GM13976 (cell line): ENCODE data around the gene COLQ.

ENCODE experiments used
- DNase-seq: peaks from one replicate; pipeline ENCODE4 v3.0.0; 2012; ENCODE audit warnings: low spot score
- CTCF ChIP-seq: IDR thresholded peaks from 2 replicates; pipeline ENCODE4 v1.5.1; 2012; ENCODE audit warnings: borderline replicate concordance, mild to moderate bottlenecking; ENCODE audit not compliant: insufficient read depth; ENCODE audit errors: extremely low read depth, missing control alignments, control extremely low read depth
- in situ Hi-C: fragments of 300-500 bp; cut with MboI; formaldehyde crosslinking; loops from one replicate; pipeline ENCODE4 v1.12.0; 2022; ENCODE audit warnings: low sequenced_read_pairs, mixed read lengths, inconsistent platforms; ENCODE audit not compliant: unreplicated experiment

Gene COLQ

DNA sequence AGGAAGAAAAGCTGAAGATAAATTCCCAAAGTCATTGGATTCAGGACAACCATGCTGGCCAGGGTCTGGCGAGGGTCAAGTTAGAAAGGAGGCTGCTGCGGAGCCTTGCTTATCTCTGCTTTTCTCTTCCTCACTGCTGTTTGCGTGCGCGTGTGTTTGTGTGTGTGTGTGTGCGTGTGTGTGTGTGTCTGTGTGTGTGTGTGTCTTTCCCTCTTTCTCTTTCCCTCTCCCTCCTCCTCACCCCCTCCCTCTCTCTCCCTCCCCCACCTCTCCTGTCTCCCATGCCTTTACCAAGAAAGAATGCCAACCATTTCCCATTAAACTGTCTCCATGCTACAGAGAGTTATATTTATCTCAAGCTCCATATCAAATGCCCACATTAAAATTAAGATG is at the start of gene COLQ:
TSS of gene COLQ (minus strand) at position 134 of the 393 bp plus-strand sequence. CDS start at position 53, 81 bp downstream.
- DNase-seq, result no peak
- in situ Hi-C loops, result no loop called here
- TF ChIP-seq CTCF, result no peak

DNA sequence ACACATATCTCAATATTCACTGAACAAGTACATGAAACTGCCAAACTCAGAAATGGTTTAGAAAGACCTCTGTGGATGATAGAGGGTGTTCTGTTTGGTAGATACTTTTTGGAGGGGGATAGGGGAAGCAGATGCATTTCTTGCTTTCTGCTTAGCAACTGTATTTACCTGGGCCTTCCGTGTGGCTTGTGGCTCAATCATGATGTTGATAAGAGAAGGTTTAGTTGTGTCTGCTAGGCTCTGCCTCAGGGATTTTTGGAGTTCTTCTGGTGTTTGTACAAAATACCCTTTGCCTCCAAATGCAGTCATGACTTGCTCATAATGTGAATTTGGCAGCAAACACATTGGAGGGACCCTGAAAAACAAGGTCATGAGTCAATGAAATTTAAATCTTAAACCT is 41.7 kb upstream of the COLQ start:
- no peak for DNase-seq
- no peak for TF ChIP-seq CTCF
- in situ Hi-C loops, result no loop called here

- no peak for TF ChIP-seq CTCF
- in situ Hi-C loops, result no loop called here
- DNase-seq, result no peak
Measured at GRCh38 chr3:15562560-15562959, 41.1 kb upstream of the COLQ start.

DNA sequence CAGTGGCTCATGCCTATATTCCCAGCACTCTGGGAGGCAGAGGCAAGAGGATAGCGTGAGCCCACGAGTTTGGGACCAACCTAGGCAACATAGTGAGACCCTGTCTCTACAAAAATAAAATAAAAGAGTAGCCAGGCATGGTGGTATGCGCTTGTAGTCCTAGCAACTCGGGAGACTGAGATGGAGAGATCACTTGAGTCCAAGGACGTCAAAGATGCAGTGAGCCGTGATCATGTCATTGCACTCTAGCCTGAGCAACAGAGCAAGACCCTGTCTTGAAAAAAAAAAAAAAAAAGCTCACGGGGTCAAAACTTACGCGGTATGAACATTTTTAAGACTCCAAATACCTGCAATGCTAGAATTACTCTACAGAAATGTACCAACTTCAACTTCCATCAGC is 37.1 kb upstream of the COLQ start:
- no peak for DNase-seq
- in situ Hi-C loops, result loop anchor here (10.0 kb wide), 2 partner anchors 154 to 294 kb away; no protein-coding TSS in a partner anchor
- no peak for TF ChIP-seq CTCF

DNA sequence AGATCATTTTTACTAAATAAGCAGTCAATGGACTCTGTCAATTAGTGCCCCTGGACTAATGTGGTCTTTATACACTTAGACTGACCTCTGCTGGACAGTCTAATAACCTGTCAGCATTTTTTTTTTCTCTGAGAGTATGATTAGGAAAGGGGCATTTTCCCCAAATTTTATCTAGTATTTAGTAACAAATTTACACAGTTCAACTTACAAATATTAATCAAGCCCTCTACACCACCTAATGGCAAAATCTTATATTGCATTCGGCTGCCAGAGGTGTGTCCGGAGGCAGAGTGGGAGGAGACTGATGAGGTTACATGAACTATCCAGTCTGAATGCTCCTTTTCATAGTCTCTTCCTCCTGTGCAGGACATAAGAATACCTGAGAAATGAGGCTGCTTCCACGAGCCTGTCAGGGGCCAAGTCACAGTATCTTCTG is 36.0 kb upstream of the COLQ start:
- DNase-seq, result peak; percentile 32
- peak; percentile 24 for TF ChIP-seq CTCF
- in situ Hi-C loops, result loop anchor here (10.0 kb wide), 2 partner anchors 153 to 293 kb away; no protein-coding TSS in a partner anchor

DNA sequence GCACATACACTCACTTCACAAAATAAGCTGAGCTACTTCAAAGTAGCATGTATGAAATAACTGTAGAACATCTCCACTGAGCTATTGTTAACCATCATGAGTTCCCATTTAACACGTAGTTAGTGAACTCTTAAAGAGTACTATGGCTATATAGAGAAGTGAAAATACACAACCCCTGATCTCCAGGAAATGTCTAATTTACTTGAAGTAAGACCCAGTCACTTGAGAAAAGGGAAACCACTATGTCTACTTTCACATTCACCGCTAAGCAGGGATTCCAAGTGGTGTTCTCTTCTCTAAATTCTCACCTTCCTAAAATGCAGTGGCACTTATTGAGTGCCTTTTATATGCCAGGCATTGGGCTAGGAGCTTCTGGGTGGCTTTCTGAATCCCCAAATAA is 35.0 kb upstream of the COLQ start:
- TF ChIP-seq CTCF, result no peak
- in situ Hi-C loops, result loop anchor here (10.0 kb wide), 2 partner anchors 152 to 292 kb away; no protein-coding TSS in a partner anchor
- peak; percentile 60 for DNase-seq
